Measurements from ENCODE around the gene PLCG2.

GRCh38 chr16:82006036-82006435, 226.9 kb downstream of the PLCG2 start:
- TF ChIP-seq CTCF (IDR thresholded peaks at IDR 0.05; ENCODE audit: insufficient read depth, low read length) = no peak
- no peak for TF ChIP-seq POLR2AphosphoS5 (IDR thresholded peaks at IDR 0.05; ENCODE audit: low read depth)
- TF ChIP-seq SPI1 (IDR thresholded peaks at IDR 0.05; ENCODE audit: borderline replicate concordance, low read depth) = no peak
- no peak for TF ChIP-seq GABPA (IDR thresholded peaks at IDR 0.05; ENCODE audit: low read depth)
- TF ChIP-seq REST (IDR thresholded peaks at IDR 0.05; ENCODE audit: insufficient replicate concordance, low read depth) = no peak
